Measurements from ENCODE around the gene ATP13A4.

The ATP13A4 gene

DNA sequence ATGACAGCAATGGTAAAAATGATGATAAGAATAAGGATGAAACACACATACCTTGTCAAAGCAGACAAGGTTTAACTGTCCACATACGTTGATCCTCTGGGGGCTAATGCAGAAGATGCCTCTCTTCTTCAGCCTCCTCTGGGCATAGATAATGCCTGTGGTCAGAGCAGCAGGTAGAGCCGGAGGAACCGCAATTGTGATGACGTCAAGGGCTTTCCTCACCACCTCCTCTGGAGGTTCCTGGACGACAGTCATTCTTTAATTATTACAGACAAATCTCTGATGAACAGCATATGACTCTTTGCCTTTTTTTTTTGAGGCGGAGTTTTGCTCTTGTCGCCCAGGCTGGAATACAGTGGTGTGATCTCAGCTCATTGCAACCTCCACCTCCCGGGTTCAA is 89.8 kb downstream of the ATP13A4 start:
- H3K9ac ChIP-seq = no peak overlapping the region
- peaks cover 5% of the 10 kb centered on the region for H3K4me1 ChIP-seq
- no peak overlapping the region for H3K27ac ChIP-seq
- no peaks in the 10 kb centered on the region for H3K9me3 ChIP-seq (ENCODE audit: control insufficient read depth, low read length)
- no peak overlapping the region for H3K4me2 ChIP-seq (ENCODE audit: low read length)
- no peak overlapping the region for H2AFZ ChIP-seq
- no peak for TF ChIP-seq CTCF (IDR thresholded peaks at IDR 0.05)
- no peaks in the 10 kb centered on the region for H3K36me3 ChIP-seq (ENCODE audit: control insufficient read depth, insufficient read depth, low read length)
- H3K4me3 ChIP-seq (ENCODE audit: low read depth, low read length) = no peak overlapping the region
- no peaks in the 10 kb centered on the region for H3K79me2 ChIP-seq
- no peaks in the 10 kb centered on the region for H3K27me3 ChIP-seq (ENCODE audit: control insufficient read depth, insufficient read depth, low read length)

GRCh38 chr3:193457526-193457925 is 97.2 kb downstream of the ATP13A4 start:
- TF ChIP-seq CTCF (IDR thresholded peaks at IDR 0.05) = no peak
- H3K36me3 ChIP-seq (ENCODE audit: control insufficient read depth, insufficient read depth, low read length) = no peaks in the 10 kb centered on the region
- H2AFZ ChIP-seq = no peak overlapping the region
- H3K4me2 ChIP-seq (ENCODE audit: low read length) = no peak overlapping the region
- H3K9ac ChIP-seq = no peak overlapping the region
- no peak overlapping the region for H3K4me3 ChIP-seq (ENCODE audit: low read depth, low read length)
- no peaks in the 10 kb centered on the region for H3K9me3 ChIP-seq (ENCODE audit: control insufficient read depth, low read length)
- H3K27me3 ChIP-seq (ENCODE audit: control insufficient read depth, insufficient read depth, low read length) = no peaks in the 10 kb centered on the region
- H3K4me1 ChIP-seq = no peaks in the 10 kb centered on the region
- H3K27ac ChIP-seq = no peak overlapping the region
- H3K79me2 ChIP-seq = no peaks in the 10 kb centered on the region

- Histone ChIP-seq H2AFZ (no peak overlapping the region), H3K4me3 (ENCODE audit: low read depth, low read length) (no peak overlapping the region), H3K9ac (no peak overlapping the region), H3K4me1 (no peaks in the 10 kb centered on the region), H3K27ac (no peak overlapping the region), H3K9me3 (ENCODE audit: control insufficient read depth, low read length) (no peaks in the 10 kb centered on the region), H3K27me3 (ENCODE audit: control insufficient read depth, insufficient read depth, low read length) (no peaks in the 10 kb centered on the region), H3K4me2 (ENCODE audit: low read length) (no peak overlapping the region), H3K36me3 (ENCODE audit: control insufficient read depth, insufficient read depth, low read length) (no peaks in the 10 kb centered on the region), H3K79me2 (no peaks in the 10 kb centered on the region)
- TF ChIP-seq CTCF (IDR thresholded peaks at IDR 0.05) = peak; percentile 27
Measured at GRCh38 chr3:193452338-193452737, 102.4 kb downstream of the ATP13A4 start.

DNA sequence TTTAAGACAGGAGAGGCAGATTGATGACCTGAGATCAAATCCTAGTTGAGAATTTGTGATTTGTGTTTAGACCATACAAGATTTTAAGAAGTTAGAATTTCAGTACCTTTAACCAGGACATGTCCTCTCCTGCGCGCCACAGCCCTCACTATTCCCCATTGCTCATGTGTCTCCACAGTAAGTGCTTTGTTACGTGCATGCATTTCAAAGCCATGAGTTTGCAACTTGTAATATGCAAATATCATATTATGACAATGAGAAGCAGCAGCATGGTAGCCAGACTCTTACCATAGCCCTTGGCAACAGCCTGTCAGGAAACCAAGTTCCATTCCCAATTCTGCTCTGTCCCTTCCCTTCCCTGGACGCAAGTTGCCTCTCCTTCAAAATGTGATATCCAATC is 102.8 kb downstream of the ATP13A4 start:
- no peak overlapping the region for H3K4me3 ChIP-seq (ENCODE audit: low read depth, low read length)
- H3K79me2 ChIP-seq = no peaks in the 10 kb centered on the region
- H3K4me2 ChIP-seq (ENCODE audit: low read length) = no peak overlapping the region
- no peak overlapping the region for H3K9ac ChIP-seq
- no peaks in the 10 kb centered on the region for H3K27me3 ChIP-seq (ENCODE audit: control insufficient read depth, insufficient read depth, low read length)
- no peak overlapping the region for H2AFZ ChIP-seq
- no peaks in the 10 kb centered on the region for H3K36me3 ChIP-seq (ENCODE audit: control insufficient read depth, insufficient read depth, low read length)
- no peak overlapping the region for H3K27ac ChIP-seq
- no peak for TF ChIP-seq CTCF (IDR thresholded peaks at IDR 0.05)
- H3K4me1 ChIP-seq = no peaks in the 10 kb centered on the region
- H3K9me3 ChIP-seq (ENCODE audit: control insufficient read depth, low read length) = no peaks in the 10 kb centered on the region

- Histone ChIP-seq H3K27me3 (ENCODE audit: control insufficient read depth, insufficient read depth, low read length) (no peaks in the 10 kb centered on the region), H3K79me2 (no peaks in the 10 kb centered on the region), H3K4me3 (ENCODE audit: low read depth, low read length) (no peak overlapping the region), H3K36me3 (ENCODE audit: control insufficient read depth, insufficient read depth, low read length) (no peaks in the 10 kb centered on the region), H2AFZ (no peak overlapping the region), H3K4me2 (ENCODE audit: low read length) (no peak overlapping the region), H3K9me3 (ENCODE audit: control insufficient read depth, low read length) (no peaks in the 10 kb centered on the region), H3K4me1 (no peaks in the 10 kb centered on the region), H3K27ac (no peak overlapping the region), H3K9ac (no peak overlapping the region)
- TF ChIP-seq CTCF (IDR thresholded peaks at IDR 0.05) = no peak
Measured at GRCh38 chr3:193446965-193447602, 107.6 kb downstream of the ATP13A4 start.
